ENCODE measurements around the gene BAAT.

DNA sequence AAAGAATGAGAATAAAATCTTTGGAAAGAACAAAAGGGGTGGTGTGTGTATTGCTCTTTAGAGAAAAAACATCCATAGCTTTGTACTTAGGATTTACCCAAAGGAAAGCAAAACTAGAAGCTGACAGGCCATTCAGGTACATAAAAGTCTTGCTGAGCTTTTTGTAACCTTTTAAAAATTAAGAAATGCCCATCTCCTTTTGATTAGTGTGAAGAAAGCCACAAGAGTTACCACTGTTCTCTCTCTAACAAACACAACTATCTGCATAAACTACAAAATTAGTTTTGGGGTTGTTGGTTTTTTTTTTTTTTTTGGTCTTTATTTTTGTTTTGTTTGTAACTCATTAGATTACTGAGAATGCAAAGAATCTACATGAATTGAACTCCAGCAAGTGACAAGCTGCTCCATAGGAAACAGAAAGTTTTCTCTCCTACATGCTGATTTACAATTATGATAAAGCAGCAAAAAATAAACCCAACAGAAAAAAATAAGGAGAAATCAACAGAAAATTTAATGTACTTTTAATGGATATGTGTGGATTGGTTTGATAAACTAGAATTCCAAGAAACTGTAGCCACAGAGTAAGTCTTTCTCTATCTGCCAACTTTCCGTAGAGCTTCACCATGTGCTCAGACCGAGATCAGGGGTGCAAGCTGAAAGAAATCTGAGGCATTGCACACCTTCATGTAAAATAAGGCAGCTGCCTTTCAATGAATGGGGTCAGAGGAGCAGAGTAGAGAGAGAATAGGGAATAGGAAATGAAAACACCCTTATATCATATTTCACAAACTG is 12.3 kb downstream of the BAAT start:
- TF ChIP-seq GATA3 (IDR thresholded peaks at IDR 0.05; ENCODE audit: low read depth, low read length) (no peak), GATA2 (IDR thresholded peaks at IDR 0.05; ENCODE audit: low read depth, low read length) (no peak)
